ENCODE results near the gene SGPP1. TPM values are rescaled to one million over a fixed set of nuclear protein-coding genes. Genes with fewer than 3 reads are reported as not detected.

Gene SGPP1
- total and polyA plus RNA-seq, 2 of the 8 experiments (the other 6 are each of a cell fraction or from before 2014, with no cell fraction given) = 5.7 to 8.1 TPM

DNA sequence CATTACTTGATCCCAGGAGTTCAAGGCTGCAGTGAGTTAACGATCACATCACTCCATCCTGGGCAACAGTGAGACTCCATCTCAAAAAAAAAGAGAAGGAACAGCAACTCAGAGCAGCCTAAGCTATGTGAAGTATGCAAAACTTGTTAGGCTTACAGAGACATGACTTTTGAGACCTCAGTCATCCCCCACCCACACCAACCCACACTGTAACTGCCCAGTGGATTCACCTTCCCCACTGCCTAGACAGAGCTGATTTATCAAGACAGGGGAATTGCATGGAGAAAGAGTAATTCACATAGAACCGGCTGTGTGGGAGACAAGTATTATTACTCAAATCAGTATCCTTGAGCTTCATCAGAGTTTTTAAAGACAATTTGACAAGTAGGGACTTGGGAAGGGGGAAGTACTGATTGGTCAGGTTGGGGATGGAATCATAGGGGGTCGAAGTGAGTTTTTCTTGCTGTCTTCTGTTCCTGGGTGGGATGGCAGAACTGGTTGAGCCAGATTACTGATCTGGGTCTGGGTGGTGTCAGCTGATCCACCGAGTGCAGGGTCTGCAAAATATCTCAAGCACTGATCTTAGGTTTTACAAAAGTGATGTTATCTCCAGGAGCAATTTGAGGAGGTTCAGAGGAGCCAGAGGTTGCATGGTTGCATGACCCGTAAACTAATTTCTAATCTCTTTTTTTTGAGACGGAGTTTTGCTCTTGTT is 80.0 kb downstream of the SGPP1 start:
- Histone ChIP-seq H3K27ac (ENCODE audit: low read depth, low read length) (no peak overlapping the region), H4K91ac (replicated peaks; ENCODE audit: insufficient read length, low read length) (no peak overlapping the region), H3K79me2 (ENCODE audit: control insufficient read depth in 1 of 2, insufficient read depth in 2 of 2, low read length in 2 of 2) (no peaks in the 10 kb centered on the region), H4K5ac (ENCODE audit: insufficient read length, low read depth, low read length) (no peak overlapping the region), H3K36me3 (ENCODE audit: control insufficient read depth in 2 of 4, insufficient read depth in 4 of 4, low read length in 3 of 4) (no peaks in the 10 kb centered on the region), H3K4me2 (ENCODE audit: insufficient read depth in 1 of 2, low read depth in 2 of 2, low read length in 2 of 2) (no peak overlapping the region), H3K27me3 (replicated peaks in 1 of 4; ENCODE audit: control insufficient read depth in 3 of 4, extremely low read depth in 1 of 4, insufficient read depth in 3 of 4, low read length in 3 of 4) (no peaks in the 10 kb centered on the region), H3K23me2 (ENCODE audit: low read depth, low read length) (no peaks in the 10 kb centered on the region), H2AK5ac (ENCODE audit: low read depth, low read length) (no peak overlapping the region), H3K4ac (replicated peaks; ENCODE audit: insufficient read length, low read depth, low read length) (no peak overlapping the region), H3K79me1 (ENCODE audit: low read depth, low read length) (no peaks in the 10 kb centered on the region), H3K56ac (replicated peaks; ENCODE audit: insufficient read length, low read depth, low read length) (no peak overlapping the region), H3K18ac (ENCODE audit: extremely low read depth, low read length) (no peak overlapping the region), H3K4me3 (ENCODE audit: extremely low read depth in 1 of 4, insufficient read depth in 2 of 4, low read depth in 3 of 4, low read length in 4 of 4) (no peak overlapping the region), H2BK15ac (ENCODE audit: low read length) (no peak overlapping the region), H4K8ac (ENCODE audit: extremely low read depth, insufficient read depth, low read length) (no peak overlapping the region), H3K4me1 (replicated peaks in 1 of 4; ENCODE audit: control insufficient read depth in 3 of 4, insufficient read depth in 4 of 4, low read length in 3 of 4) (no peaks in the 10 kb centered on the region; a peak in 1 of 7 replicates), H4K20me1 (replicated peaks in 1 of 2; ENCODE audit: control insufficient read depth in 1 of 2, insufficient read depth in 2 of 2, low read length in 2 of 2) (no peaks in the 10 kb centered on the region), H3K9ac (replicated peaks in 1 of 4; ENCODE audit: extremely low read depth in 1 of 4, low read depth in 3 of 4, low read length in 3 of 4) (no peak overlapping the region), H3K9me3 (ENCODE audit: insufficient read depth in 2 of 2, low read depth in 1 of 2, low read length in 1 of 2) (no peaks in the 10 kb centered on the region), H2BK5ac (ENCODE audit: low read depth, low read length) (no peak overlapping the region), H2BK120ac (replicated peaks; ENCODE audit: low read depth, low read length) (no peak overlapping the region), H3K23ac (ENCODE audit: insufficient read length) (no peak overlapping the region), H2BK12ac (ENCODE audit: low read depth, low read length) (no peak overlapping the region), H2AFZ (ENCODE audit: low read length) (no peak overlapping the region), H2BK20ac (ENCODE audit: low read length) (no peak overlapping the region), H3K14ac (ENCODE audit: insufficient read length) (no peak overlapping the region)
- ChIA-PET CTCF (ENCODE audit: partially characterized antibody) (interaction anchor here (0.6 to 2.0 kb wide), 4 partner anchors 15 to 121 kb away, joined by 3 to 4 read pairs (median 4); no protein-coding TSS in a partner anchor), POLR2A (ENCODE audit: partially characterized antibody) (interaction anchor here (0.7 kb wide), 1 partner anchor 386 kb away, joined by 3 read pairs; no protein-coding TSS in a partner anchor)
- no peak for DNase-seq (ENCODE audit: low read depth in 1 of 2, low spot score in 2 of 2)
- WGBS, 2 experiments (ENCODE audit: extremely low coverage in 1 of 2, insufficient coverage in 1 of 2, insufficient read length in 1 of 2, insufficient replicate concordance in 2 of 2, low coverage in 1 of 2, low lambda C conversion rate in 2 of 2, missing lambda C conversion rate in 1 of 2) = 83% methylated on average over 6 of the region's 6 CpGs; no CpG with 5 or more reads in 1 of the 2 experiments
- FAIRE-seq = no peak
- no peak for TF ChIP-seq GTF2F1 (IDR thresholded peaks at IDR 0.05; ENCODE audit: borderline replicate concordance, low read depth, low read length)
- no peak for TF ChIP-seq RNF2 (IDR thresholded peaks at IDR 0.05; ENCODE audit: borderline replicate concordance, low read depth, low read length, missing control alignments, poor library complexity, severe bottlenecking)
- no peak for TF ChIP-seq CTBP2 (IDR thresholded peaks at IDR 0.05; ENCODE audit: borderline replicate concordance, insufficient read depth, insufficient read length, low read length)
